HepG2 (cell line): ENCODE measurements around the gene FAM3A. TPM values are rescaled to one million over a fixed set of nuclear protein-coding genes. Genes with fewer than 3 reads are reported as not detected.

ENCODE experiments used
- AKAP8 ChIP-seq: sonication (generic); formaldehyde crosslinking; IDR thresholded peaks from 2 replicates; pipeline ENCODE4 v1.5.1; 2020; ENCODE audit warnings: mild to moderate bottlenecking, missing genetic modification reagents
- CCDC6 ChIP-seq: sonication (generic); formaldehyde crosslinking; IDR thresholded peaks from 2 replicates; pipeline ENCODE4 v1.8.1; 2022; ENCODE audit warnings: mild to moderate bottlenecking, missing genetic modification reagents, moderate library complexity
- HNRNPUL1 ChIP-seq: fragments of 200-400 bp; formaldehyde crosslinking; IDR thresholded peaks from 2 replicates; pipeline ENCODE4 v1.6.1; 2017; ENCODE audit warnings: low read depth, mild to moderate bottlenecking, low read length, moderate library complexity
- HOXA9 ChIP-seq: sonication (generic); formaldehyde crosslinking; IDR thresholded peaks from 2 replicates; pipeline ENCODE4 v1.8.1; 2022; ENCODE audit warnings: missing genetic modification reagents, mild to moderate bottlenecking, moderate library complexity, borderline replicate concordance
- MAFF ChIP-seq: IDR thresholded peaks from 2 replicates; pipeline ENCODE4 v1.6.1; 2011; ENCODE audit warnings: low read depth, low read length, improper control_type of control experiment
- NAIF1 ChIP-seq: sonication (generic); formaldehyde crosslinking; IDR thresholded peaks from 2 replicates; pipeline ENCODE4 v1.5.0; 2020; ENCODE audit warnings: mild to moderate bottlenecking, missing genetic modification reagents, borderline replicate concordance
- REL ChIP-seq: sonication (generic); formaldehyde crosslinking; conservative IDR thresholded peaks from 2 replicates; pipeline ENCODE4 v1.8.0; 2022; ENCODE audit warnings: mild to moderate bottlenecking, missing genetic modification reagents, moderate library complexity
- SMARCC2 ChIP-seq: fragments of 450-650 bp; IDR thresholded peaks from 2 replicates; pipeline ENCODE4 v1.6.1; 2017; ENCODE audit warnings: antibody characterized with exemption, mild to moderate bottlenecking
- TARDBP ChIP-seq: sonication (generic); formaldehyde crosslinking; IDR thresholded peaks from 2 replicates; pipeline ENCODE4 v1.8.0; 2022; ENCODE audit warnings: mild to moderate bottlenecking, missing genetic modification reagents
- ZBTB1 ChIP-seq: sonication (generic); formaldehyde crosslinking; IDR thresholded peaks from 2 replicates; pipeline ENCODE4 v1.4.0; 2020; ENCODE audit warnings: missing genetic modification reagents, borderline replicate concordance
- ZMYM3 ChIP-seq: sonication (generic); formaldehyde crosslinking; IDR thresholded peaks from 2 replicates; pipeline ENCODE4 v1.5.1; 2020; ENCODE audit warnings: mild to moderate bottlenecking, missing genetic modification reagents
- ZNF256 ChIP-seq: sonication (generic); formaldehyde crosslinking; conservative IDR thresholded peaks from 2 replicates; pipeline ENCODE4 v1.4.0; 2020; ENCODE audit warnings: missing genetic modification reagents
- ZNF263 ChIP-seq: sonication (generic); formaldehyde crosslinking; IDR thresholded peaks from 2 replicates; pipeline ENCODE4 v1.4.0; 2020; ENCODE audit warnings: missing genetic modification reagents
- ZNF549 ChIP-seq: sonication (generic); formaldehyde crosslinking; IDR thresholded peaks from 2 replicates; pipeline ENCODE4 v1.5.0; 2020; ENCODE audit warnings: missing genetic modification reagents
- ZNF883 ChIP-seq: sonication (generic); formaldehyde crosslinking; IDR thresholded peaks from 2 replicates; pipeline ENCODE4 v1.5.1; 2020; ENCODE audit warnings: mild to moderate bottlenecking, missing genetic modification reagents; ENCODE audit errors: not compliant biosample characterization
- ZZZ3 ChIP-seq: sonication (generic); formaldehyde crosslinking; IDR thresholded peaks from 2 replicates; pipeline ENCODE4 v1.4.0; 2020; ENCODE audit warnings: missing genetic modification reagents, mild to moderate bottlenecking, borderline replicate concordance
- polyA plus RNA-seq, 8 experiments: library from polyadenylated mRNA; depleted of rRNA in 3 of 8; stranded (reverse) in 7 of 8; unstranded in 1 of 8; fragments of >200 nt; fragmentation: Illumina TruSeq in 4 of 8; extraction: Trizol in 4 of 8; gene quantifications; 2 replicates each; pipeline versions ENCODE4 v1.2.1 to v1.2.3, GENCODE V29; 2011 to 2016; ENCODE audit warnings: low read depth in 4 of 8, missing spikeins in 1 of 8, mixed read lengths in 1 of 8; ENCODE audit not compliant: insufficient read depth in 1 of 8
- total RNA-seq, 5 experiments: library from RNA; depleted of rRNA; stranded (reverse); fragments of >200 nt; fragmentation: Illumina TruSeq; extraction: Trizol; gene quantifications; 2 replicates each; pipeline ENCODE4 v1.2.3, GENCODE V29; 2016; ENCODE audit warnings: low read depth in 1 of 5
- TF ChIP-seq, protein P1 (sequence below): sonication (generic); formaldehyde crosslinking; IDR thresholded peaks from 2 replicates; pipeline ENCODE4 v1.5.1; 2020; ENCODE audit warnings: missing genetic modification reagents, mild to moderate bottlenecking, borderline replicate concordance
- TF ChIP-seq, protein P2 (sequence below): sonication (generic); formaldehyde crosslinking; IDR thresholded peaks from 2 replicates; pipeline ENCODE4 v1.5.0; 2020; ENCODE audit warnings: mild to moderate bottlenecking, missing genetic modification reagents, borderline replicate concordance
- TF ChIP-seq, protein P3 (sequence below): sonication (generic); formaldehyde crosslinking; IDR thresholded peaks from 2 replicates; pipeline ENCODE4 v1.5.0; 2020; ENCODE audit warnings: missing genetic modification reagents

Gene FAM3A
- total and polyA plus RNA-seq, 2 of the 13 experiments (the other 11 are each of a cell fraction or from before 2014, with no cell fraction given) = 11.2 to 22.7 TPM

DNA sequence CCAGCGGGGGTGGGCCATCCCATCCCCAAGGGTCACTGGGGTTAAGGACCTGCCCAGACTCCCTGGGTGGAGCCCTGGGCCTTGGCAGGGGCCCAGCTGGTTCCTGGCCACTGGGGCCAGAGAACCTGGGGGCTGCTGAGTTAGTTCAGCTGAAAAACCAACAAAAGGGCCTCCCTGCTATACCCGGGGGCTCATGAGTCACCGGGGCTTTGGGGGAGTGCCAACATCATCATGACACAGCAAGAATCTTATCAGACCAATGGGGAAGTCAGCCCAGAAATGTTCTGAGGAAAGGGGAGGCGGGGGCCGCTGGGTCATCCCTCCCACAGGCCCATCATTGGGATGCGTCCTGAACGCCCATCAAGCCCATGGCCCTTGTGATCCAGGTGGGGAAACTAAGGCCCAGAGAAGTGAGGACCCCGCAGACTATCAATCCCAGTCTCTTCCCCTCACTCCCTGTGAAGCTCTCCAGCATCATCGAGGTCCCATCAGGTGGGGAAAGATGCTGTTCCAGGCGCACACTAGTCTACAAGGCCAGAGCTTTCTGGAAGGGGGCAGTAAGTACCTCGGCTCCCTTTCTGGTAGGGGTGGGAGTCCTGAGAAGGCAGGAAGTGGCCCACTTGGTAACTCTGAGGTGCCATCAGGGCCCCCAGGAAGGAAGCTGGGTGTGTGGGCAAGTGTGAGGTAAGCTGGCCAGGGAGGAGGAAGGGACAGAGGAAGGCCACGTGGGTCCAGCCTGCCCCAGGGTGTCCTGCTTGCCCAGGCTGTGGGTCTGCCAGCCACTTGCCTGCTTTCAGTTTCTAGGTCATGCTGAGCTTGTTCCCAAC is 26.1 kb upstream of the FAM3A start (continued):
- TF ChIP-seq, protein P1, sequence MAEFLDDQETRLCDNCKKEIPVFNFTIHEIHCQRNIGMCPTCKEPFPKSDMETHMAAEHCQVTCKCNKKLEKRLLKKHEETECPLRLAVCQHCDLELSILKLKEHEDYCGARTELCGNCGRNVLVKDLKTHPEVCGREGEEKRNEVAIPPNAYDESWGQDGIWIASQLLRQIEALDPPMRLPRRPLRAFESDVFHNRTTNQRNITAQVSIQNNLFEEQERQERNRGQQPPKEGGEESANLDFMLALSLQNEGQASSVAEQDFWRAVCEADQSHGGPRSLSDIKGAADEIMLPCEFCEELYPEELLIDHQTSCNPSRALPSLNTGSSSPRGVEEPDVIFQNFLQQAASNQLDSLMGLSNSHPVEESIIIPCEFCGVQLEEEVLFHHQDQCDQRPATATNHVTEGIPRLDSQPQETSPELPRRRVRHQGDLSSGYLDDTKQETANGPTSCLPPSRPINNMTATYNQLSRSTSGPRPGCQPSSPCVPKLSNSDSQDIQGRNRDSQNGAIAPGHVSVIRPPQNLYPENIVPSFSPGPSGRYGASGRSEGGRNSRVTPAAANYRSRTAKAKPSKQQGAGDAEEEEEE = no peak
- TF ChIP-seq TARDBP (CRISPR knock-in tag) (0 out of 2 replicates have a peak, but pooled peaks have one; percentile 38), ZBTB1 (CRISPR knock-in tag) (no peak), HOXA9 (no peak), HNRNPUL1 (no peak), MAFF (peak; percentile 73), ZZZ3 (CRISPR knock-in tag) (no peak), ZMYM3 (CRISPR knock-in tag) (no peak), ZNF883 (CRISPR knock-in tag) (no peak), ZNF263 (CRISPR knock-in tag) (no peak), ZNF256 (CRISPR knock-in tag) (0 out of 2 replicates have a peak, but pooled peaks have one; percentile 21), AKAP8 (CRISPR knock-in tag) (no peak), NAIF1 (CRISPR knock-in tag) (no peak; the same call in 1 of the 2 replicates), ZNF549 (no peak), CCDC6 (0 out of 2 replicates have a peak, but pooled peaks have one; percentile 30), SMARCC2 (no peak), REL (CRISPR knock-in tag) (no peak)
- TF ChIP-seq, protein P2, sequence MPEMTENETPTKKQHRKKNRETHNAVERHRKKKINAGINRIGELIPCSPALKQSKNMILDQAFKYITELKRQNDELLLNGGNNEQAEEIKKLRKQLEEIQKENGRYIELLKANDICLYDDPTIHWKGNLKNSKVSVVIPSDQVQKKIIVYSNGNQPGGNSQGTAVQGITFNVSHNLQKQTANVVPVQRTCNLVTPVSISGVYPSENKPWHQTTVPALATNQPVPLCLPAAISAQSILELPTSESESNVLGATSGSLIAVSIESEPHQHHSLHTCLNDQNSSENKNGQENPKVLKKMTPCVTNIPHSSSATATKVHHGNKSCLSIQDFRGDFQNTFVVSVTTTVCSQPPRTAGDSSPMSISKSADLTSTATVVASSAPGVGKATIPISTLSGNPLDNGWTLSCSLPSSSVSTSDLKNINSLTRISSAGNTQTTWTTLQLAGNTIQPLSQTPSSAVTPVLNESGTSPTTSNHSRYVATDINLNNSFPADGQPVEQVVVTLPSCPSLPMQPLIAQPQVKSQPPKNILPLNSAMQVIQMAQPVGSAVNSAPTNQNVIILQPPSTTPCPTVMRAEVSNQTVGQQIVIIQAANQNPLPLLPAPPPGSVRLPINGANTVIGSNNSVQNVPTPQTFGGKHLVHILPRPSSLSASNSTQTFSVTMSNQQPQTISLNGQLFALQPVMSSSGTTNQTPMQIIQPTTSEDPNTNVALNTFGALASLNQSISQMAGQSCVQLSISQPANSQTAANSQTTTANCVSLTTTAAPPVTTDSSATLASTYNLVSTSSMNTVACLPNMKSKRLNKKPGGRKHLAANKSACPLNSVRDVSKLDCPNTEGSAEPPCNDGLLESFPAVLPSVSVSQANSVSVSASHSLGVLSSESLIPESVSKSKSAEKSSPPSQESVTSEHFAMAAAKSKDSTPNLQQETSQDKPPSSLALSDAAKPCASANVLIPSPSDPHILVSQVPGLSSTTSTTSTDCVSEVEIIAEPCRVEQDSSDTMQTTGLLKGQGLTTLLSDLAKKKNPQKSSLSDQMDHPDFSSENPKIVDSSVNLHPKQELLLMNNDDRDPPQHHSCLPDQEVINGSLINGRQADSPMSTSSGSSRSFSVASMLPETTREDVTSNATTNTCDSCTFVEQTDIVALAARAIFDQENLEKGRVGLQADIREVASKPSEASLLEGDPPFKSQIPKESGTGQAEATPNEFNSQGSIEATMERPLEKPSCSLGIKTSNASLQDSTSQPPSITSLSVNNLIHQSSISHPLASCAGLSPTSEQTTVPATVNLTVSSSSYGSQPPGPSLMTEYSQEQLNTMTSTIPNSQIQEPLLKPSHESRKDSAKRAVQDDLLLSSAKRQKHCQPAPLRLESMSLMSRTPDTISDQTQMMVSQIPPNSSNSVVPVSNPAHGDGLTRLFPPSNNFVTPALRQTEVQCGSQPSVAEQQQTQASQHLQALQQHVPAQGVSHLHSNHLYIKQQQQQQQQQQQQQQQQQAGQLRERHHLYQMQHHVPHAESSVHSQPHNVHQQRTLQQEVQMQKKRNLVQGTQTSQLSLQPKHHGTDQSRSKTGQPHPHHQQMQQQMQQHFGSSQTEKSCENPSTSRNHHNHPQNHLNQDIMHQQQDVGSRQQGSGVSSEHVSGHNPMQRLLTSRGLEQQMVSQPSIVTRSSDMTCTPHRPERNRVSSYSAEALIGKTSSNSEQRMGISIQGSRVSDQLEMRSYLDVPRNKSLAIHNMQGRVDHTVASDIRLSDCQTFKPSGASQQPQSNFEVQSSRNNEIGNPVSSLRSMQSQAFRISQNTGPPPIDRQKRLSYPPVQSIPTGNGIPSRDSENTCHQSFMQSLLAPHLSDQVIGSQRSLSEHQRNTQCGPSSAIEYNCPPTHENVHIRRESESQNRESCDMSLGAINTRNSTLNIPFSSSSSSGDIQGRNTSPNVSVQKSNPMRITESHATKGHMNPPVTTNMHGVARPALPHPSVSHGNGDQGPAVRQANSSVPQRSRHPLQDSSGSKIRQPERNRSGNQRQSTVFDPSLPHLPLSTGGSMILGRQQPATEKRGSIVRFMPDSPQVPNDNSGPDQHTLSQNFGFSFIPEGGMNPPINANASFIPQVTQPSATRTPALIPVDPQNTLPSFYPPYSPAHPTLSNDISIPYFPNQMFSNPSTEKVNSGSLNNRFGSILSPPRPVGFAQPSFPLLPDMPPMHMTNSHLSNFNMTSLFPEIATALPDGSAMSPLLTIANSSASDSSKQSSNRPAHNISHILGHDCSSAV (CRISPR knock-in tag) = no peak
- TF ChIP-seq, protein P3, sequence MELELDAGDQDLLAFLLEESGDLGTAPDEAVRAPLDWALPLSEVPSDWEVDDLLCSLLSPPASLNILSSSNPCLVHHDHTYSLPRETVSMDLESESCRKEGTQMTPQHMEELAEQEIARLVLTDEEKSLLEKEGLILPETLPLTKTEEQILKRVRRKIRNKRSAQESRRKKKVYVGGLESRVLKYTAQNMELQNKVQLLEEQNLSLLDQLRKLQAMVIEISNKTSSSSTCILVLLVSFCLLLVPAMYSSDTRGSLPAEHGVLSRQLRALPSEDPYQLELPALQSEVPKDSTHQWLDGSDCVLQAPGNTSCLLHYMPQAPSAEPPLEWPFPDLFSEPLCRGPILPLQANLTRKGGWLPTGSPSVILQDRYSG = no peak
